SK-N-SH (cell line): Measurements from ENCODE around the gene SIPA1. TPM values are rescaled to one million over a fixed set of nuclear protein-coding genes. Genes with fewer than 3 reads are reported as not detected.
A peak's percentile ranks its signal among the peaks of the same experiment; 100 is the strongest.

Experiments used
- CTCF ChIA-PET: fragments of 300-600, 350-600 bp; formaldehyde crosslinking; extraction: SDS; loops from one replicate; lab custom pipeline; 2021; lab: Yijun Ruan, JAX
- POLR2A ChIA-PET: fragments of 350-600 bp; sonication (Branson Sonifier 250); formaldehyde crosslinking; extraction: SDS; loops from one replicate; lab custom pipeline; 2020; ENCODE audit warnings: antibody characterized with exemption, inconsistent platforms; lab: Yijun Ruan, JAX
- DNase-seq: peaks from one replicate; pipeline ENCODE4 v3.0.0; 2012
- H2AFZ ChIP-seq: fragments of 200-600 bp; sonication (generic); 2 replicates; pipeline ENCODE4 v1.8.1; 2016; ENCODE audit warnings: antibody characterized with exemption, mild to moderate bottlenecking, low read depth
- H3F3A ChIP-seq: fragments of 200-600 bp; sonication (generic); replicated peaks from 2 replicates; pipeline ENCODE3; 2016; ENCODE audit warnings: antibody characterized with exemption, mild to moderate bottlenecking; ENCODE audit not compliant: insufficient read depth
- H3K27ac ChIP-seq, 2 experiments: fragments of 200-500 bp in 1 of 2; fragments of 200-600 bp in 1 of 2; sonication (Bioruptor generic) in 1 of 2; sonication (generic), shearing (Covaris generic) in 1 of 2; 2 replicates each; pipeline versions ENCODE4 v1.5.1 to v1.6.1; 2014 to 2016; ENCODE audit warnings: low read depth in 2 of 2, inconsistent platforms in 1 of 2, low read length in 1 of 2, mild to moderate bottlenecking in 1 of 2, mixed read lengths in 1 of 2
- H3K27me3 ChIP-seq: fragments of 200-600 bp; sonication (generic), shearing (Covaris generic); 2 replicates; pipeline ENCODE4 v1.6.1; 2016; ENCODE audit warnings: mixed run types; ENCODE audit not compliant: insufficient read depth
- H3K36me3 ChIP-seq, 2 experiments: fragments of 200-500 bp in 1 of 2; fragments of 200-600 bp in 1 of 2; sonication (Bioruptor generic) in 1 of 2; sonication (generic) in 1 of 2; replicated peaks in 1 of 2; 2 replicates each; pipeline versions ENCODE3 to v1.5.1; 2014 to 2016; ENCODE audit warnings: low read length in 1 of 2, mild to moderate bottlenecking in 1 of 2; ENCODE audit not compliant: insufficient read depth in 2 of 2, control insufficient read depth in 1 of 2
- H3K4me1 ChIP-seq, 2 experiments: fragments of 200-500 bp in 1 of 2; fragments of 200-600 bp in 1 of 2; sonication (Bioruptor generic) in 1 of 2; sonication (generic), shearing (Covaris generic) in 1 of 2; 2 replicates each; pipeline versions ENCODE4 v1.5.1 to v1.6.1; 2014 to 2016; ENCODE audit warnings: low read depth in 1 of 2, low read length in 1 of 2, mixed run types in 1 of 2; ENCODE audit not compliant: insufficient read depth in 2 of 2, control insufficient read depth in 1 of 2
- H3K4me2 ChIP-seq: fragments of 200-600 bp; sonication (generic), shearing (Covaris generic); 2 replicates; pipeline ENCODE4 v1.6.1; 2017; ENCODE audit warnings: mixed run types
- H3K4me3 ChIP-seq, 2 experiments: fragments of 200-500 bp in 1 of 2; fragments of 200-600 bp in 1 of 2; sonication (Bioruptor generic) in 1 of 2; sonication (generic), shearing (Covaris generic) in 1 of 2; 2 replicates each; pipeline versions ENCODE4 v1.5.1 to v1.8.1; 2014 to 2016; ENCODE audit warnings: low read depth in 2 of 2, inconsistent platforms in 1 of 2, low read length in 1 of 2, mild to moderate bottlenecking in 1 of 2, mixed read lengths in 1 of 2, moderate library complexity in 1 of 2
- H3K79me2 ChIP-seq: fragments of 200-600 bp; sonication (generic); 2 replicates; pipeline ENCODE4 v1.8.1; 2017; ENCODE audit warnings: mild to moderate bottlenecking; ENCODE audit not compliant: insufficient read depth
- H3K9ac ChIP-seq: fragments of 200-600 bp; sonication (generic); 2 replicates; pipeline ENCODE4 v1.6.1; 2017; ENCODE audit warnings: mixed run types
- H3K9me2 ChIP-seq: fragments of 200-600 bp; sonication (generic); 2 replicates; pipeline ENCODE4 v1.6.1; 2017; ENCODE audit warnings: mixed run types
- H3K9me3 ChIP-seq: fragments of 200-600 bp; sonication (generic); 2 replicates; pipeline ENCODE4 v1.6.1; 2017; ENCODE audit warnings: mixed run types, mild to moderate bottlenecking, moderate library complexity
- H4K20me1 ChIP-seq: fragments of 200-600 bp; sonication (generic); 2 replicates; pipeline ENCODE4 v1.6.1; 2017; ENCODE audit warnings: mild to moderate bottlenecking, mixed run types; ENCODE audit not compliant: insufficient read depth
- CHD2 ChIP-seq: fragments of 150-350 bp; IDR thresholded peaks from 2 replicates; pipeline ENCODE4 v1.6.1; 2018; ENCODE audit warnings: low read length; ENCODE audit not compliant: partially characterized antibody
- CTCF ChIP-seq: fragments of 200-600 bp; sonication (generic); IDR thresholded peaks from 2 replicates; pipeline ENCODE4 v1.6.1; 2017; ENCODE audit warnings: antibody characterized with exemption, mild to moderate bottlenecking, moderate library complexity
- EP300 ChIP-seq, 2 experiments: IDR thresholded peaks; 2 replicates each; pipeline versions ENCODE4 v1.4.0 to v1.6.1; 2012; ENCODE audit warnings: borderline replicate concordance in 1 of 2, low read depth in 1 of 2, low read length in 1 of 2
- FOXM1 ChIP-seq: IDR thresholded peaks from 2 replicates; pipeline ENCODE4 v1.4.0; 2012; ENCODE audit warnings: low read depth, mild to moderate bottlenecking
- GABPA ChIP-seq: IDR thresholded peaks from 2 replicates; pipeline ENCODE4 v1.4.0; 2012; ENCODE audit warnings: low read depth, mild to moderate bottlenecking
- GATA2 ChIP-seq: sonication (generic); formaldehyde crosslinking; IDR thresholded peaks from 2 replicates; pipeline ENCODE4 v1.5.0; 2020; ENCODE audit warnings: mild to moderate bottlenecking, missing genetic modification reagents
- JUND ChIP-seq: IDR thresholded peaks from 2 replicates; pipeline ENCODE4 v1.4.0; 2012
- MEF2A ChIP-seq: IDR thresholded peaks from 2 replicates; pipeline ENCODE4 v1.4.0; 2012; ENCODE audit warnings: low read depth, borderline replicate concordance
- NFIC ChIP-seq: IDR thresholded peaks from 2 replicates; pipeline ENCODE4 v1.4.0; 2012; ENCODE audit warnings: borderline replicate concordance
- NRF1 ChIP-seq: IDR thresholded peaks from 2 replicates; pipeline ENCODE4 v1.6.1; 2012; ENCODE audit warnings: low read depth, mild to moderate bottlenecking, low read length
- PBX3 ChIP-seq: IDR thresholded peaks from 2 replicates; pipeline ENCODE4; 2012
- POLR2AphosphoS5 ChIP-seq: IDR thresholded peaks from 2 replicates; pipeline ENCODE4 v1.6.1; 2012; ENCODE audit warnings: low read depth, low read length
- REST ChIP-seq: IDR thresholded peaks from 2 replicates; pipeline ENCODE4 v1.6.1; 2012; ENCODE audit warnings: mild to moderate bottlenecking, low read depth, low read length, moderate library complexity
- RXRA ChIP-seq: IDR thresholded peaks from 2 replicates; pipeline ENCODE4 v1.4.0; 2012; ENCODE audit warnings: low read depth, mild to moderate bottlenecking, borderline replicate concordance
- SIN3A ChIP-seq: IDR thresholded peaks from 2 replicates; pipeline ENCODE4 v1.6.1; 2012; ENCODE audit warnings: low read depth, mild to moderate bottlenecking, low read length, moderate library complexity, borderline replicate concordance
- SMC3 ChIP-seq: IDR thresholded peaks from 2 replicates; pipeline ENCODE4 v1.6.1; 2012; ENCODE audit warnings: low read depth, low read length, improper control_type of control experiment
- TEAD4 ChIP-seq: IDR thresholded peaks from 2 replicates; pipeline ENCODE4 v1.4.0; 2012; ENCODE audit warnings: mild to moderate bottlenecking, borderline replicate concordance; ENCODE audit not compliant: insufficient read depth
- USF1 ChIP-seq: IDR thresholded peaks from 2 replicates; pipeline ENCODE4 v1.4.0; 2012; ENCODE audit warnings: low read depth, borderline replicate concordance
- WGBS: methylation state at CpG from one replicate; pipeline ENCODE4 v1.1.6; 2017; ENCODE audit warnings: low lambda C conversion rate; 5-methylcytosine and 5-hydroxymethylcytosine counted together
- polyA plus RNA-seq, 3 experiments: library from polyadenylated mRNA; depleted of rRNA; stranded (reverse); fragments of >200 nt; gene quantifications; 2 replicates each; pipeline ENCODE4 v1.2.3, GENCODE V29; 2012

Gene SIPA1
- polyA plus RNA-seq, 1 of the 3 experiments (the other 2 are of a cell fraction): 18.7 TPM

- TF ChIP-seq JUND (0 out of 2 replicates have a peak, but pooled peaks have one; percentile 19), MEF2A (no peak), FOXM1 (no peak), USF1 (no peak), RXRA (no peak), GABPA (peak; percentile 37; the same call in 1 of the 2 replicates), POLR2AphosphoS5 (peak; percentile 77; the same call in 1 of the 2 replicates), CHD2 (peak; percentile 5), EP300 (IDR thresholded peaks at IDR 0.05; ENCODE audit: borderline replicate concordance in 1 of 2, low read depth in 1 of 2, low read length in 1 of 2) (no peak), NRF1 (peak; percentile 79), CTCF (no peak)
These were observed 25.1 kb downstream of the SIPA1 start, which contains the start of gene RELA (continued) for GRCh38 chr11:65662799-65663638.

- H3K9me3 ChIP-seq: no peaks in the 10 kb centered on the region
- H3K4me2 ChIP-seq: peak overlapping the region; percentile 90
- H3K9me2 ChIP-seq: no peaks in the 10 kb centered on the region
- H3K4me1 ChIP-seq: peaks cover 9% of the 10 kb centered on the region in 2 experiments; a peak in 3 of 4 replicates
- ChIA-PET POLR2A (interaction anchor here (0.7 to 2.0 kb wide), 6 partner anchors 11 to 227 kb away, joined by 3 to 24 read pairs (median 3); partner anchors contain the start of genes CCDC85B, CFL1, KAT5 and SIPA1), CTCF (interaction anchor here (1.3 to 2.3 kb wide), 6 partner anchors 10 to 226 kb away, joined by 3 to 13 read pairs (median 5); partner anchors contain the start of genes CCDC85B and KAT5)
- H4K20me1 ChIP-seq: 0 out of 2 replicates have a peak, but pooled peaks cover 7% of the 10 kb centered on the region
- peaks cover 22 to 27% of the 10 kb centered on the region in 2 experiments for H3K36me3 ChIP-seq
- peaks cover 14% of the 10 kb centered on the region for H3F3A ChIP-seq
- H2AFZ ChIP-seq: peak overlapping the region; percentile 96
- peak overlapping the region; percentile 83 to 90 for H3K4me3 ChIP-seq
- H3K79me2 ChIP-seq: peaks cover 38% of the 10 kb centered on the region
- DNase-seq: peak; percentile 72
- H3K27ac ChIP-seq: peak overlapping the region; percentile 95 to 97
- H3K27me3 ChIP-seq: no peaks in the 10 kb centered on the region
- peak overlapping the region; percentile 95 for H3K9ac ChIP-seq
- 19% methylated on average over 9 of the region's 15 CpGs for WGBS
- peak; percentile 45; the same call in 1 of the 2 replicates for TF ChIP-seq USF1
- TF ChIP-seq SMC3: no peak
- no peak for TF ChIP-seq PBX3
- TF ChIP-seq TEAD4: no peak
- no peak for TF ChIP-seq GATA2 (CRISPR knock-in tag)
- TF ChIP-seq SIN3A: no peak
- TF ChIP-seq REST: no peak
- TF ChIP-seq NFIC: no peak
- no peak for TF ChIP-seq GABPA
These were observed 25.8 kb downstream of the SIPA1 start for GRCh38 chr11:65663639-65664200.
